ENCODE results near the gene XPNPEP1.

GRCh38 chr10:109956454-109957091 lies 33.3 kb upstream of the XPNPEP1 start:
- TF ChIP-seq CTCF (IDR thresholded peaks at IDR 0.05), result peak; percentile 74
- no peak for TF ChIP-seq ZBTB33 (IDR thresholded peaks at IDR 0.05; ENCODE audit: borderline replicate concordance, low read depth)
- TF ChIP-seq MAX (IDR thresholded peaks at IDR 0.05; ENCODE audit: low read depth), result no peak
- no peak for TF ChIP-seq EZH2phosphoT487 (IDR thresholded peaks at IDR 0.05; ENCODE audit: borderline replicate concordance, low read depth)
- no peak for TF ChIP-seq POLR2AphosphoS5 (IDR thresholded peaks at IDR 0.05; ENCODE audit: low read depth, low read length)
- TF ChIP-seq TAF1 (IDR thresholded peaks at IDR 0.05; ENCODE audit: borderline replicate concordance, low read depth, low read length), result no peak
- TF ChIP-seq RFX5 (IDR thresholded peaks at IDR 0.05; ENCODE audit: low read length), result no peak
- no peak for TF ChIP-seq USF1 (IDR thresholded peaks at IDR 0.05; ENCODE audit: borderline replicate concordance, low read depth)
- no peak for TF ChIP-seq CHD2 (IDR thresholded peaks at IDR 0.05; ENCODE audit: low read length, partially characterized antibody)
- TF ChIP-seq GABPA (IDR thresholded peaks at IDR 0.05; ENCODE audit: low read depth), result no peak
- TF ChIP-seq PBX3 (IDR thresholded peaks at IDR 0.05), result no peak
- TF ChIP-seq FOXM1 (IDR thresholded peaks at IDR 0.05; ENCODE audit: low read depth), result no peak

Data from SK-N-SH (cell line).